IMR-90 (cell line): Measurements from ENCODE around the gene FRK. TPM values are rescaled to one million over a fixed set of nuclear protein-coding genes. Genes with fewer than 3 reads are reported as not detected.
A peak's percentile ranks its signal among the peaks of the same experiment; 100 is the strongest.
"Not testable (repeated sequence)": the region's sequence is repeated elsewhere in the genome, so short reads cannot be mapped to it uniquely, and the experiment has no call there.

Source experiments
- ATAC-seq: fragments of 200-7000 bp; cut with Tn5 transposase; 2 replicates; pipeline ENCODE4 v1.9.1; 2020; ENCODE audit warnings: low read depth, mild to moderate bottlenecking, moderate library complexity
- BruUV-seq: library from RNA; stranded (reverse); fragments of 400-500 nt; replicated peaks from 2 replicates; lab custom pipeline; 2021; lab: Mats Ljungman, UMichigan
- CTCF ChIA-PET: fragments of 300-600 bp; formaldehyde crosslinking; extraction: SDS; loops from one replicate; lab custom pipeline; 2021; ENCODE audit warnings: antibody characterized with exemption; lab: Yijun Ruan, JAX
- POLR2A ChIA-PET: fragments of 300-600 bp; sonication (Branson Sonifier 250); formaldehyde crosslinking; loops from one replicate; lab custom pipeline; 2022; ENCODE audit warnings: antibody characterized with exemption; ENCODE audit not compliant: unreplicated experiment; lab: Charles Lee
- DNase-seq: peaks from one replicate; pipeline ENCODE4 v3.0.0; 2013
- H2AFZ ChIP-seq: replicated peaks from 2 replicates; pipeline ENCODE3; 2013; ENCODE audit warnings: low read length, mild to moderate bottlenecking; ENCODE audit not compliant: poor library complexity
- H2AK5ac ChIP-seq: 2 replicates; pipeline ENCODE4 v1.6.1; 2013; ENCODE audit warnings: low read depth, low read length, inconsistent platforms
- H2AK9ac ChIP-seq: replicated peaks from 2 replicates; pipeline ENCODE3; 2013; ENCODE audit warnings: mild to moderate bottlenecking, low read depth, low read length, moderate library complexity; ENCODE audit not compliant: poor library complexity
- H2BK120ac ChIP-seq: 2 replicates; pipeline ENCODE4 v1.6.1; 2013; ENCODE audit warnings: low read depth, low read length, inconsistent platforms
- H2BK15ac ChIP-seq: 3 replicates; pipeline ENCODE4 v1.6.1; 2013; ENCODE audit warnings: low read depth, low read length, inconsistent platforms
- H2BK20ac ChIP-seq: 2 replicates; pipeline ENCODE4 v1.6.1; 2013; ENCODE audit warnings: low read depth, mild to moderate bottlenecking, inconsistent platforms, low read length, moderate library complexity
- H2BK5ac ChIP-seq: 2 replicates; pipeline ENCODE4 v1.6.1; 2013; ENCODE audit warnings: mild to moderate bottlenecking, low read depth, low read length, inconsistent platforms; ENCODE audit not compliant: poor library complexity, severe bottlenecking
- H3K14ac ChIP-seq: replicated peaks from 2 replicates; pipeline ENCODE4 v1.6.1; 2013; ENCODE audit warnings: low read depth, low read length, inconsistent platforms
- H3K18ac ChIP-seq: 2 replicates; pipeline ENCODE4 v1.6.1; 2013; ENCODE audit warnings: low read depth, low read length, control low read depth
- H3K23ac ChIP-seq: 2 replicates; pipeline ENCODE4 v1.6.1; 2013; ENCODE audit warnings: low read depth, low read length, inconsistent platforms
- H3K27ac ChIP-seq: 2 replicates; pipeline ENCODE4 v1.5.1; 2013; ENCODE audit warnings: mild to moderate bottlenecking, control low read depth, low read length; ENCODE audit not compliant: insufficient read depth
- H3K27me3 ChIP-seq: 2 replicates; pipeline ENCODE4 v1.6.1; 2013; ENCODE audit warnings: low read length; ENCODE audit not compliant: control insufficient read depth, insufficient read depth
- H3K36me3 ChIP-seq: 2 replicates; pipeline ENCODE4 v1.6.1; 2013; ENCODE audit warnings: low read length, mixed read lengths; ENCODE audit not compliant: control insufficient read depth, insufficient read depth
- H3K4ac ChIP-seq: 2 replicates; pipeline ENCODE4 v1.6.1; 2013; ENCODE audit warnings: low read depth, low read length, inconsistent platforms
- H3K4me1 ChIP-seq: 2 replicates; pipeline ENCODE4 v1.6.1; 2013; ENCODE audit warnings: low read length, mixed read lengths; ENCODE audit not compliant: control insufficient read depth, insufficient read depth
- H3K4me2 ChIP-seq: 2 replicates; pipeline ENCODE4 v1.6.1; 2013; ENCODE audit warnings: low read depth, mild to moderate bottlenecking, control low read depth, low read length, moderate library complexity
- H3K4me3 ChIP-seq: 2 replicates; pipeline ENCODE4 v1.5.1; 2013; ENCODE audit warnings: low read depth, mild to moderate bottlenecking, control low read depth, low read length, moderate library complexity; ENCODE audit not compliant: insufficient read depth
- H3K56ac ChIP-seq: 2 replicates; pipeline ENCODE4 v1.6.1; 2013; ENCODE audit warnings: low read length, inconsistent platforms; ENCODE audit not compliant: insufficient read depth; ENCODE audit errors: extremely low read depth
- H3K79me1 ChIP-seq, 2 experiments: 2 replicates each; pipeline ENCODE4 v1.6.1; 2013; ENCODE audit warnings: low read length in 2 of 2, inconsistent platforms in 1 of 2, low read depth in 1 of 2
- H3K9ac ChIP-seq: 2 replicates; pipeline ENCODE4 v1.6.1; 2013; ENCODE audit warnings: low read depth, low read length, control low read depth
- H3K9me1 ChIP-seq: 2 replicates; pipeline ENCODE4 v1.6.1; 2013; ENCODE audit warnings: low read length, inconsistent platforms; ENCODE audit not compliant: insufficient read depth
- H3K9me3 ChIP-seq: 2 replicates; pipeline ENCODE4 v1.6.1; 2013; ENCODE audit warnings: low read length; ENCODE audit not compliant: control insufficient read depth, insufficient read depth
- H4K20me1 ChIP-seq: 2 replicates; pipeline ENCODE4 v1.6.1; 2013; ENCODE audit warnings: low read length, inconsistent platforms; ENCODE audit not compliant: insufficient read depth
- H4K5ac ChIP-seq: 2 replicates; pipeline ENCODE4 v1.6.1; 2013; ENCODE audit warnings: mild to moderate bottlenecking, low read depth, low read length, control low read depth
- H4K8ac ChIP-seq, 2 experiments: 2 replicates each; pipeline ENCODE4 v1.6.1; 2013; ENCODE audit warnings: low read depth in 2 of 2, low read length in 2 of 2, control low read depth in 1 of 2, inconsistent platforms in 1 of 2
- H4K91ac ChIP-seq: 2 replicates; pipeline ENCODE4 v1.6.1; 2013; ENCODE audit warnings: low read depth, low read length, inconsistent platforms; ENCODE audit not compliant: insufficient read depth
- CEBPB ChIP-seq: IDR thresholded peaks from 2 replicates; pipeline ENCODE4 v1.6.1; 2012; ENCODE audit warnings: low read depth, low read length, improper control_type of control experiment
- ELK1 ChIP-seq: fragments of 150-350 bp; IDR thresholded peaks from 2 replicates; pipeline ENCODE4 v1.6.1; 2016; ENCODE audit warnings: low read depth, mild to moderate bottlenecking, low read length, moderate library complexity, borderline replicate concordance
- WGBS, 2 experiments: methylation state at CpG; one replicate each; pipeline versions ENCODE4 v1.1.5 to v1.1.7; 2013; ENCODE audit warnings: missing lambda C conversion rate in 2 of 2; ENCODE audit not compliant: insufficient read length in 1 of 2; ENCODE audit errors: extremely low coverage in 2 of 2; 5-methylcytosine and 5-hydroxymethylcytosine counted together
- dilution Hi-C: fragments of 300-500 bp; cut with HindIII; formaldehyde crosslinking; loops from one replicate; pipeline ENCODE4 v1.14.3; 2018; ENCODE audit warnings: low sequenced_read_pairs; ENCODE audit not compliant: unreplicated experiment
- in situ Hi-C: fragments of 300-500 bp; cut with MboI; formaldehyde crosslinking; loops from 3 replicates; pipeline ENCODE4 v1.14.3; 2019; ENCODE audit warnings: low sequenced_read_pairs, inconsistent platforms, mixed read lengths
- intact Hi-C: fragments of 100-400 bp; cut with micrococcal nuclease; formaldehyde crosslinking; loops from 2 replicates; pipeline ENCODE4 v1.10.0; 2022
- polyA plus RNA-seq, 3 experiments: library from polyadenylated mRNA; depleted of rRNA; stranded (reverse); fragments of >200 nt; gene quantifications; 2 replicates each; pipeline ENCODE4 v1.2.3, GENCODE V29; 2012; ENCODE audit warnings: low replicate concordance in 1 of 3
- total RNA-seq: library from RNA; depleted of rRNA; stranded (reverse); fragments of >200 nt; gene quantifications from 2 replicates; pipeline ENCODE4 v1.2.3, GENCODE V29; 2012

Gene FRK
- total and polyA plus RNA-seq, 2 of the 4 experiments (the other 2 are of a cell fraction), result under 0.01 to 0.02 TPM

GRCh38 chr6:115932481-115932880 is 128.2 kb downstream of the FRK start:
- H4K5ac ChIP-seq, result no peak overlapping the region
- ATAC-seq (no peak), DNase-seq (no peak)
- no peak overlapping the region for H3K18ac ChIP-seq
- no peaks in the 10 kb centered on the region for H3K9me1 ChIP-seq
- H3K23ac ChIP-seq, result no peak overlapping the region
- H4K91ac ChIP-seq, result no peak overlapping the region
- no peak overlapping the region for H3K14ac ChIP-seq
- no peak overlapping the region for H3K4me3 ChIP-seq
- H2BK15ac ChIP-seq, result no peak overlapping the region
- H3K9ac ChIP-seq, result no peak overlapping the region
- H3K4ac ChIP-seq, result no peak overlapping the region
- H3K56ac ChIP-seq, result no peak overlapping the region
- H3K27ac ChIP-seq, result no peak overlapping the region
- BruUV-seq, result no TSS peak
- no peaks in the 10 kb centered on the region for H3K27me3 ChIP-seq
- POLR2A ChIA-PET, result no interaction called here
- TF ChIP-seq ELK1 (no peak), CEBPB (peak; percentile 29; the same call in 1 of the 2 replicates)
- no peak overlapping the region for H2BK120ac ChIP-seq
- H3K79me1 ChIP-seq, result no peaks in the 10 kb centered on the region
- in situ Hi-C loops, result no loop called here
- no CpG with 5 or more reads among the region's 1 CpG for WGBS, 2 experiments
- H2BK5ac ChIP-seq, result no peak overlapping the region
- no peak overlapping the region for H2BK20ac ChIP-seq
- H4K20me1 ChIP-seq, result no peaks in the 10 kb centered on the region
- CTCF ChIA-PET, result no interaction called here
- no peaks in the 10 kb centered on the region for H3K9me3 ChIP-seq
- no peak overlapping the region for H3K4me2 ChIP-seq
- dilution Hi-C loops, result no loop called here
- H4K8ac ChIP-seq, result no peak overlapping the region
- intact Hi-C loops, result no loop called here
- no peaks in the 10 kb centered on the region for H3K36me3 ChIP-seq
- H2AK9ac ChIP-seq, result no peak overlapping the region
- no peak overlapping the region for H2AFZ ChIP-seq
- H3K4me1 ChIP-seq, result no peaks in the 10 kb centered on the region
- H2AK5ac ChIP-seq, result no peak overlapping the region

- CTCF ChIA-PET, H3K36me3 ChIP-seq, H3K14ac ChIP-seq, H3K18ac ChIP-seq, intact Hi-C loops, H3K9me3 ChIP-seq, H3K27ac ChIP-seq, in situ Hi-C loops, H3K4me3 ChIP-seq, DNase-seq, H2BK15ac ChIP-seq, POLR2A ChIA-PET, H3K4me1 ChIP-seq, H2BK20ac ChIP-seq, BruUV-seq, H3K9me1 ChIP-seq, ATAC-seq, H2AK9ac ChIP-seq, H4K20me1 ChIP-seq, H2AK5ac ChIP-seq, H2BK120ac ChIP-seq, H4K8ac ChIP-seq, dilution Hi-C loops, H3K56ac ChIP-seq, H3K23ac ChIP-seq, H3K27me3 ChIP-seq, H2AFZ ChIP-seq, H3K4ac ChIP-seq, H3K9ac ChIP-seq, H4K91ac ChIP-seq, H3K4me2 ChIP-seq, H2BK5ac ChIP-seq, H3K79me1 ChIP-seq, H4K5ac ChIP-seq: not testable (repeated sequence)
- 82% methylated on average over 14 of the region's 24 CpGs; no CpG with 5 or more reads in 1 of the 2 experiments for WGBS, 2 experiments
Observed at GRCh38 chr6:115928000-115928399, 132.7 kb downstream of the FRK start.
